ENCODE data around the gene IGFN1. TPM values are rescaled to one million over a fixed set of nuclear protein-coding genes. Genes with fewer than 3 reads are reported as not detected.

IGFN1 gene
- total RNA-seq, 1 donor from 2014 or later = 0.18 TPM

DNA sequence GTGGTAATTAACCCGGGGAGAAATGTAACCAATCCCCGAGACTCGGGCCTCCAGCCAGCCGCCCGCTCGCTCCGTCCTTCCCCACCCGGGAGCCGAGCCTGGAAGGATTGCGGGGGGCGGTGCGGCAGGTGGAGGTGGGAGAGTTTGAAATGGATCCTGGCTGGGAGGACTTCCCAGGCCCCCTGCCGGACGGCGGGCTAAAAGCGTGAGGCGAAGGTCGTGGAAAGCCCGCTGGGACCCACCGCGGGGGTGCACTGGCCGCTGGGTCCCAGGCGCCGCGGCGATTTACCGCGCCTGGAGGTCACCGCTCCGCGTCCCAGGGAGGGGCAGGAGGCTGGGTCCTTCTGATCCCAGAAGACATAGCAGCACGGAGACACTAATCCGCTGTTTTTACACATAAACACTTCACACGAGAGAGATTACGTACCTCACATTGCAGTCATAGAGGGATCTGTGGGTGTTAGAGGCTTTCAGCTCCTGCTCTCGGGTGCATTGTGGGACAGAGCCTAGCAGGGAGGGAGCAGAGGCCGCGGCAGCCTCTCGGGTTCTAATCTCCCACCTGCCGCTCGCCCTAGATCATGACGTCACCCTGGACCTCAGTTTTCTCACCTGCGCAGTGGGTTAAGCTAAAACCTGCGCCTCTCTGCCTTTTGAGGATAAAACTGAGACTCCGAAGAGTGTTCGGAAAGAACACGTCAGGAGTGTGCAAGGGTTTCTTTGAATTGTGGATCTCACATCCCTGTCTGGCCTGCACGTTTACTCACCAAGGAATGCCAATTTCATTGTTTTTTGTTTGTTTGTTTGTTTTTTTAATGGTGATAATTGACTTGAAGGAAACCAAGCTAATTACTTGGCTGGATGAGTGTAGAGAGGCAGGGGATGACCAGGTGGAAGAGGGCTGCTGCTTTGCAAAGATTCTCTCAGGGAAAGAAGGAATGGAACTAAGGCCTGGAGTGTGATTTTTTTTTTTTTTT lies 19.3 kb upstream of the IGFN1 start:
- H3K9me3 ChIP-seq = no peaks in the 10 kb centered on the region
- peak; percentile 58 for DNase-seq
- peak overlapping the region; percentile 92 for H3K27ac ChIP-seq
- no peaks in the 10 kb centered on the region for H3K36me3 ChIP-seq
- peaks cover 14% of the 10 kb centered on the region for H3K4me1 ChIP-seq
- TF ChIP-seq, protein P1, sequence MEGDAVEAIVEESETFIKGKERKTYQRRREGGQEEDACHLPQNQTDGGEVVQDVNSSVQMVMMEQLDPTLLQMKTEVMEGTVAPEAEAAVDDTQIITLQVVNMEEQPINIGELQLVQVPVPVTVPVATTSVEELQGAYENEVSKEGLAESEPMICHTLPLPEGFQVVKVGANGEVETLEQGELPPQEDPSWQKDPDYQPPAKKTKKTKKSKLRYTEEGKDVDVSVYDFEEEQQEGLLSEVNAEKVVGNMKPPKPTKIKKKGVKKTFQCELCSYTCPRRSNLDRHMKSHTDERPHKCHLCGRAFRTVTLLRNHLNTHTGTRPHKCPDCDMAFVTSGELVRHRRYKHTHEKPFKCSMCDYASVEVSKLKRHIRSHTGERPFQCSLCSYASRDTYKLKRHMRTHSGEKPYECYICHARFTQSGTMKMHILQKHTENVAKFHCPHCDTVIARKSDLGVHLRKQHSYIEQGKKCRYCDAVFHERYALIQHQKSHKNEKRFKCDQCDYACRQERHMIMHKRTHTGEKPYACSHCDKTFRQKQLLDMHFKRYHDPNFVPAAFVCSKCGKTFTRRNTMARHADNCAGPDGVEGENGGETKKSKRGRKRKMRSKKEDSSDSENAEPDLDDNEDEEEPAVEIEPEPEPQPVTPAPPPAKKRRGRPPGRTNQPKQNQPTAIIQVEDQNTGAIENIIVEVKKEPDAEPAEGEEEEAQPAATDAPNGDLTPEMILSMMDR (IDR thresholded peaks at IDR 0.05) = peak; percentile 41
- ATAC-seq = peak; percentile 69 to 74
- peak overlapping the region; percentile 60 for H3K4me3 ChIP-seq
- intact Hi-C loops (cut with DNase I) = no loop called here
- no peaks in the 10 kb centered on the region for H3K27me3 ChIP-seq (ENCODE audit: low read depth)

DNA sequence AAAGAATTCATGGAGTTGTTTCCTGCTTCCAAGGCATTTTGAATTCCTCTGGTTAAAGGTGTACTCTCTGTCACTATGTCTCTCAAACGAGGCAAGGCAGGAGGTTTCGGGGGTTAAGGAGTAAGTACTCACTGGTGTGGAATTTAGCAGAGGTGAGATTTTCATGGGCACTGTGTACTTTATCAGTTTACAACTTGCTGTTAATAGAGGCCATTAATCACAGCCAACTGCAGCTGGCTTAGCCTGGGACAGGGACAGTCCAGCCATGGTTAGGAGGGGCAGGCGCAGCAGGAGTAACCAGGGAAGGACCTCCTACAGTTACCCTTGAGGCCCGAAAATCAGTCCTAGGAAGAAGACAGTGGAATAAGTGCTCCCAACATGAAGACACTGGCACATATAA lies 18.3 kb upstream of the IGFN1 start:
- intact Hi-C loops (cut with DNase I) = no loop called here
- H3K27ac ChIP-seq = no peak overlapping the region
- no peak overlapping the region for H3K4me3 ChIP-seq
- no peaks in the 10 kb centered on the region for H3K36me3 ChIP-seq
- TF ChIP-seq, protein P1 (IDR thresholded peaks at IDR 0.05) = no peak
- no peaks in the 10 kb centered on the region for H3K27me3 ChIP-seq (ENCODE audit: low read depth)
- peaks cover 14% of the 10 kb centered on the region for H3K4me1 ChIP-seq
- H3K9me3 ChIP-seq = no peaks in the 10 kb centered on the region
- ATAC-seq (no peak), DNase-seq (no peak)

DNA sequence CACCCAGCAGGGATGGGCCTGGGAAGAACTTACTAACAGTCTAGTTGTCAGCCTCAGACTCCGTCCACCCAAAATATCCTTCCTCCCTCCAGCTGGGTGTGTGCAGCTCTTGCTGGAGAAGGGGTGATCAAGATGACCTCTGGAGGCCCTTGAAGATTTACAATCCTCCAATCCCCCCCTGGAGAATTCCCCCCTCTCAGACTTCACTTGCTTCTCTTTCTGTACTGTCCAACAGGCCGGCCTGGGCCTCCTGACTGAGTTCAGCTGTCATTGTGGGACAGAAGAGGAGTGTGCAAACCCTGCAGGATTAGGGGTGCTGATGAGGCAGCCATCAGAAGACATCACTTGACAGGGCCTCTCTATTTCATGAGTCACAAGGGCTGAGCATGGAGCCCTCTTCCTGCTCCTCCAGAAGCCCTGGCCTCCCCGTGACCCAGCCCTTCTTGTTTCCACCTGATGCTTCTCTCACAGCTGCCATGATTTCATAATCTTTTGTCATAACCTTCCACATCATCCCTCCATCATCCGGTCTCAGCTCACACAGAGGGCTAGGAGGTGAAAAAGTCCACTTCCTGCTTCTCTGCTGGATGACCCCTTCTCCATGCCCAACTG lies 17.5 kb upstream of the IGFN1 start:
- TF ChIP-seq, protein P1 (IDR thresholded peaks at IDR 0.05) = no peak
- DNase-seq = no peak
- Histone ChIP-seq H3K36me3 (no peaks in the 10 kb centered on the region), H3K9me3 (no peaks in the 10 kb centered on the region), H3K27ac (no peak overlapping the region), H3K4me3 (no peak overlapping the region), H3K27me3 (ENCODE audit: low read depth) (no peaks in the 10 kb centered on the region), H3K4me1 (peaks cover 14% of the 10 kb centered on the region)
- intact Hi-C loops (cut with DNase I) = no loop called here
- no peak for ATAC-seq

DNA sequence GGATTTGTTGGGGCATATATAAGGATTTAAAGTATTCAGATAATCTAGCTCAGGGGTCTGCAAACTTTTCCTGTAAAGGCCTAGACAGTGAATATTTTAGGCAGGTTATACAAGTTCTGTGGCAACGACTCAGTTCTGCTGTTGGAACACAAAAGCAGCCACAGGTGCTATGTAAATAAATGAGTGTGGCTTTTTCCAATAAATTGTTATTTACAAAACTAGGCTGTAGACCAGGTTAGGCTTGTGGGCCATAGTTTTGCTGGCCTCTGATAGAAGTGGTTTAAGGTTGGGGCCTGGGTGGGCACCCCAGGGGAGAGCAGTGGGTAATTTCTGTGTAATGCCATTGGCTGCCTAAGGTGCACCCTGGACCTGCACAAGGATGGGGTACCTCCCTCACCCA lies 16.9 kb upstream of the IGFN1 start:
- Histone ChIP-seq H3K27ac (no peak overlapping the region), H3K4me3 (no peak overlapping the region), H3K9me3 (no peaks in the 10 kb centered on the region), H3K4me1 (peaks cover 14% of the 10 kb centered on the region), H3K36me3 (no peaks in the 10 kb centered on the region), H3K27me3 (ENCODE audit: low read depth) (no peaks in the 10 kb centered on the region)
- no peak for DNase-seq
- TF ChIP-seq, protein P1 (IDR thresholded peaks at IDR 0.05) = no peak
- no peak for ATAC-seq
- intact Hi-C loops (cut with DNase I) = no loop called here

DNA sequence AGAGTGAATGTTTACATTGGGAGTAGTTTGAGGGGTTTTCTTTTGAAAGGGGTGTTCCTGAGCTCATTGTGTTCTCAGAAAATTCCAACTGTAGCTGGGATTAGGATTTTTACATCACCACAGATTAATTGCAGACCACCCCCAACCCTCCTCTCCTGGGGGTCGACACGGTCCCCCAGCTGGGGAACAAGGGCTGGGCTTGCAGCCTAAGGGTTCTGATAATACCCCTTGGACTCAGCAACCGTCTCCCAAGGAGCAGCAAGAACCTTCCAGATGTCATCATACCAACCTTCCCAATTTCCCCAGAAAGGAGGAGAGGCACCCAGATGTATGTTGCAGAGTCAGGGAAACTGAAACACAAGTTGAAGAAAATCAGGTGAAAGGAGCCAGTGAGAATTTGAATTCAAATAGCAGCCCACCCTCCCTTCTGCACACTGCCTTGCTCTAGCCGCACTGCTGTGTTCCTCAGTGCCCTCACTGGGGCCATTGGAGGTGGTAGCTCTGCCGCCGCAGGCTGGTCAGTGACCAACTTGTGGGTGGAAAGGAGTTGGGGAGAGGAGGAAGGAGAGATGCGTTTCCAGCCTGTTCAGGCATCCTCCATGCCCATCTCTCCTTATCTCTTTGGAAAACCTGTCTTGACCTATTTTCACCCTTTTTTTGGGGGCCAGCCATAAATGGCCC lies 14.7 kb upstream of the IGFN1 start:
- no peak overlapping the region for H3K4me3 ChIP-seq
- H3K9me3 ChIP-seq = no peaks in the 10 kb centered on the region
- intact Hi-C loops (cut with DNase I) = no loop called here
- peaks cover 8% of the 10 kb centered on the region for H3K4me1 ChIP-seq
- H3K27me3 ChIP-seq (ENCODE audit: low read depth) = no peaks in the 10 kb centered on the region
- H3K27ac ChIP-seq = no peak overlapping the region
- TF ChIP-seq, protein P1 (IDR thresholded peaks at IDR 0.05) = no peak
- H3K36me3 ChIP-seq = no peaks in the 10 kb centered on the region
- ATAC-seq (no peak), DNase-seq (no peak)
